ENCODE results near the gene CHTOP.
"Not testable (repeated sequence)": the region's sequence is repeated elsewhere in the genome, so short reads cannot be mapped to it uniquely, and the experiment has no call there.

CHTOP gene

GRCh38 chr1:153633754-153634665 lies at the start of gene CHTOP:
Gene CHTOP (plus strand): TSS chr1:153634066. CDS start chr1:153636589, 2,523 bp downstream.
- DNase-seq: peak; percentile 98

GRCh38 chr1:153585006-153585405 lies 48.9 kb upstream of the CHTOP start:
- no peak for DNase-seq

- DNase-seq: no peak
Observed at GRCh38 chr1:153586347-153586746, 47.5 kb upstream of the CHTOP start.

- no peak for DNase-seq
Observed at GRCh38 chr1:153587314-153587713, 46.6 kb upstream of the CHTOP start.

- not testable (repeated sequence) for DNase-seq
Observed at GRCh38 chr1:153588033-153588432, 45.8 kb upstream of the CHTOP start.

GRCh38 chr1:153588482-153588881 lies 45.4 kb upstream of the CHTOP start:
- no peak for DNase-seq

- no peak for DNase-seq
Observed at GRCh38 chr1:153592748-153593147, 41.1 kb upstream of the CHTOP start.

- DNase-seq: no peak
Observed at GRCh38 chr1:153597206-153597605, 36.7 kb upstream of the CHTOP start.

GRCh38 chr1:153598309-153599172 lies 35.3 kb upstream of the CHTOP start:
- DNase-seq: no peak

- no peak for DNase-seq
Observed at GRCh38 chr1:153599847-153600246, 34.0 kb upstream of the CHTOP start.

- no peak for DNase-seq
Observed at GRCh38 chr1:153602749-153603148, 31.1 kb upstream of the CHTOP start.

- DNase-seq: no peak
Observed at GRCh38 chr1:153606194-153606593, 27.7 kb upstream of the CHTOP start.

- no peak for DNase-seq
Observed at GRCh38 chr1:153607381-153607780, 26.5 kb upstream of the CHTOP start.

- DNase-seq: no peak
Observed at GRCh38 chr1:153608089-153608682, 25.7 kb upstream of the CHTOP start.

- DNase-seq: no peak
Observed at GRCh38 chr1:153608742-153609584, 24.9 kb upstream of the CHTOP start.

GRCh38 chr1:153609585-153609907 lies 24.3 kb upstream of the CHTOP start:
- DNase-seq: no peak

- DNase-seq: no peak
Observed at GRCh38 chr1:153610334-153610733, 23.5 kb upstream of the CHTOP start.

GRCh38 chr1:153610811-153611301 lies 23.0 kb upstream of the CHTOP start:
- no peak for DNase-seq

GRCh38 chr1:153611356-153611755 lies 22.5 kb upstream of the CHTOP start:
- no peak for DNase-seq

GRCh38 chr1:153612111-153612754 lies 21.6 kb upstream of the CHTOP start:
- peak; percentile 51 for DNase-seq

GRCh38 chr1:153612755-153613331 lies 21.0 kb upstream of the CHTOP start, which contains the start of gene S100A16:
Gene S100A16 (minus strand): TSS chr1:153613137. CDS start chr1:153608151, 4,986 bp downstream.
- peak; percentile 62 for DNase-seq

Data from right forelimb (tissue), 1 donor.